GM19438 (cell line): ENCODE results near the gene SHLD2.
"Not testable (repeated sequence)": the region's sequence is repeated elsewhere in the genome, so short reads cannot be mapped to it uniquely, and the experiment has no call there.

Source experiments
- ATAC-seq: cut with Tn5 transposase; IDR thresholded peaks from one replicate; pipeline ENCODE4 v1.9.1; 2021; ENCODE audit warnings: low read depth; ENCODE audit not compliant: unreplicated experiment

SHLD2 gene

GRCh38 chr10:87204801-87205200 lies 109.8 kb downstream of the SHLD2 start:
- ATAC-seq, result not testable (repeated sequence)

GRCh38 chr10:87206922-87207321 lies 111.9 kb downstream of the SHLD2 start:
- not testable (repeated sequence) for ATAC-seq

- ATAC-seq, result not testable (repeated sequence)
These were observed 115.3 kb downstream of the SHLD2 start for GRCh38 chr10:87210309-87210708.

- ATAC-seq, result not testable (repeated sequence)
These were observed 116.8 kb downstream of the SHLD2 start for GRCh38 chr10:87211848-87212247.

- not testable (repeated sequence) for ATAC-seq
These were observed 118.3 kb downstream of the SHLD2 start for GRCh38 chr10:87213150-87213765.

GRCh38 chr10:87213806-87214205 lies 118.8 kb downstream of the SHLD2 start:
- not testable (repeated sequence) for ATAC-seq

GRCh38 chr10:87216120-87216519 lies 121.1 kb downstream of the SHLD2 start:
- ATAC-seq, result not testable (repeated sequence)

GRCh38 chr10:87219370-87219769 lies 124.4 kb downstream of the SHLD2 start:
- not testable (repeated sequence) for ATAC-seq

GRCh38 chr10:87222789-87223188 lies 127.8 kb downstream of the SHLD2 start:
- not testable (repeated sequence) for ATAC-seq

- not testable (repeated sequence) for ATAC-seq
These were observed 130.1 kb downstream of the SHLD2 start, which contains the start of gene NUTM2A for GRCh38 chr10:87225148-87225547. Gene NUTM2A, plus strand, starts transcription at chr10:87225448. Its CDS starts 383 bp downstream, at chr10:87225831.

GRCh38 chr10:87228247-87228646 lies 133.2 kb downstream of the SHLD2 start:
- not testable (repeated sequence) for ATAC-seq

- ATAC-seq, result not testable (repeated sequence)
These were observed 134.2 kb downstream of the SHLD2 start for GRCh38 chr10:87229211-87229610.

- ATAC-seq, result not testable (repeated sequence)
These were observed 139.8 kb downstream of the SHLD2 start for GRCh38 chr10:87234854-87235253.

- ATAC-seq, result not testable (repeated sequence)
These were observed 142.2 kb downstream of the SHLD2 start for GRCh38 chr10:87237244-87237643.

GRCh38 chr10:87239346-87239808 lies 144.4 kb downstream of the SHLD2 start:
- ATAC-seq, result not testable (repeated sequence)
